Measurements from ENCODE around the gene BCAS3. TPM values are rescaled to one million over a fixed set of nuclear protein-coding genes. Genes with fewer than 3 reads are reported as not detected.

The BCAS3 gene
- total RNA-seq, 1 experiment from 2014 or later = 26.3 TPM

DNA sequence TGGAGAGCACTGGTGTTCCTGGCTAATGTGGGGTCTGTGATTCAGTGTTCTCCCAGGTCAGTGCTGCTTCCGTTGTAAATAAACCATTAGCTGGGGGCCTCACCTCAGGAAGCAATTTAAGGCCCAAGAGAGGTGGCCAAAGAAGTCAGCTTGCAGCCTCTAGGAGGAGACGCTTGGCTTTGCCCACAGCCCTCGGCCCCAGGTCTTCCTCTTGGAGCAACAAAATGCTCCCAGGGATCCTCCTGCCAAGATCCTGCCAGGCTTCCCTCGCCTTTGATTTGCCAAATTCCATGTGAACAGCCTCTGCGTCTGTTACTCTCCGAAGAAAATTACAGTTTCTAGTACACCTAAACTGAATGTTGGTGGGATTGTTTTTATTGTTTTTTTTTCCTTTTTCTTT is 659.6 kb downstream of the BCAS3 start:
- Histone ChIP-seq H3K4me3 (replicated peaks in 1 of 2; ENCODE audit: low read depth in 1 of 2, low read length in 2 of 2) (peak overlapping the region in 1 of 2 experiments; percentile 23; a peak in 2 of 4 replicates), H3K36me3 (ENCODE audit: control insufficient read depth in 1 of 2, insufficient read depth in 2 of 2, low read length in 2 of 2) (no peaks in the 10 kb centered on the region), H3K4me1 (ENCODE audit: control insufficient read depth in 1 of 2, insufficient read depth in 2 of 2, low read length in 2 of 2) (peaks cover 41 to 47% of the 10 kb centered on the region in 2 experiments), H3K9me2 (ENCODE audit: insufficient read depth) (no peaks in the 10 kb centered on the region), H3K9me3 (ENCODE audit: control insufficient read depth in 1 of 2, insufficient read depth in 1 of 2, low read depth in 1 of 2, low read length in 2 of 2) (no peaks in the 10 kb centered on the region), H3K4me2 (ENCODE audit: low read length) (peak overlapping the region; percentile 69), H3K27me3 (ENCODE audit: insufficient read depth, low read length) (peaks cover 58% of the 10 kb centered on the region), H3K27ac (ENCODE audit: low read depth, low read length) (peak overlapping the region; percentile 40; the same call in 1 of the 2 replicates), H3K79me2 (ENCODE audit: insufficient read depth, low read length) (no peaks in the 10 kb centered on the region), H3K9ac (ENCODE audit: low read length) (peak overlapping the region; percentile 19), H2AFZ (ENCODE audit: low read depth, low read length, poor library complexity, severe bottlenecking) (no peak overlapping the region), H4K20me1 (ENCODE audit: insufficient read depth) (no peaks in the 10 kb centered on the region)
- ATAC-seq (peak; percentile 1; the same call in 1 of the 2 replicates), DNase-seq (ENCODE audit: low read depth, low spot score) (no peak)
- TF ChIP-seq CTCF (IDR thresholded peaks at IDR 0.05 in 2 of 3, conservative IDR thresholded peaks at IDR 0.05 in 1 of 3; ENCODE audit: borderline replicate concordance in 1 of 3, insufficient read depth in 1 of 3, low read depth in 2 of 3, low read length in 2 of 3) (0 out of 6 replicates have a peak, but pooled peaks of 1 of the 3 experiments have one; percentile 13), TCF7L2 (IDR thresholded peaks at IDR 0.05; ENCODE audit: borderline replicate concordance, extremely low read depth, insufficient read depth, insufficient read length) (no peak)
- ChIA-PET RAD21 (ENCODE audit: low non-redundant PET in 1 of 2, low total read pairs in 2 of 2, uncharacterized antibody in 2 of 2, unreplicated experiment in 2 of 2) (no interaction called here), POLR2A (no interaction called here), CTCF (no interaction called here)
- intact Hi-C loops (cut with micrococcal nuclease) = no loop called here
- BruUV-seq (replicated peaks) = no TSS peak

- Histone ChIP-seq H3K27ac (ENCODE audit: low read depth, low read length) (peak overlapping the region; percentile 47; the same call in 1 of the 2 replicates), H3K9me2 (ENCODE audit: insufficient read depth) (no peaks in the 10 kb centered on the region), H3K4me2 (ENCODE audit: low read length) (peak overlapping the region; percentile 69), H3K79me2 (ENCODE audit: insufficient read depth, low read length) (no peaks in the 10 kb centered on the region), H2AFZ (ENCODE audit: low read depth, low read length, poor library complexity, severe bottlenecking) (no peak overlapping the region), H4K20me1 (ENCODE audit: insufficient read depth) (no peaks in the 10 kb centered on the region), H3K4me1 (ENCODE audit: control insufficient read depth in 1 of 2, insufficient read depth in 2 of 2, low read length in 2 of 2) (peaks cover 41 to 47% of the 10 kb centered on the region in 2 experiments), H3K27me3 (ENCODE audit: insufficient read depth, low read length) (peaks cover 58% of the 10 kb centered on the region), H3K4me3 (replicated peaks in 1 of 2; ENCODE audit: low read depth in 1 of 2, low read length in 2 of 2) (peak overlapping the region in 1 of 2 experiments; percentile 23; a peak in 2 of 4 replicates), H3K9ac (ENCODE audit: low read length) (peak overlapping the region; percentile 23), H3K36me3 (ENCODE audit: control insufficient read depth in 1 of 2, insufficient read depth in 2 of 2, low read length in 2 of 2) (no peaks in the 10 kb centered on the region), H3K9me3 (ENCODE audit: control insufficient read depth in 1 of 2, insufficient read depth in 1 of 2, low read depth in 1 of 2, low read length in 2 of 2) (no peaks in the 10 kb centered on the region)
- POLR2A ChIA-PET = no interaction called here
- RAD21 ChIA-PET (ENCODE audit: low non-redundant PET in 1 of 2, low total read pairs in 2 of 2, uncharacterized antibody in 2 of 2, unreplicated experiment in 2 of 2) = no interaction called here
- peak; percentile 84 for DNase-seq (ENCODE audit: low read depth, low spot score)
- CTCF ChIA-PET = interaction anchor here (0.7 kb wide), 1 partner anchor 16 kb away, joined by 4 read pairs; no protein-coding TSS in a partner anchor
- peak; percentile 98 for TF ChIP-seq EGR1 (IDR thresholded peaks at IDR 0.05; ENCODE audit: low read depth)
- TF ChIP-seq TCF7L2 (IDR thresholded peaks at IDR 0.05; ENCODE audit: borderline replicate concordance, extremely low read depth, insufficient read depth, insufficient read length) = no peak
- peak; percentile 72 for TF ChIP-seq SRF (IDR thresholded peaks at IDR 0.05; ENCODE audit: low read depth)
- peak; percentile 83 for TF ChIP-seq CBX3 (IDR thresholded peaks at IDR 0.05; ENCODE audit: low read depth)
- peak; percentile 99 for TF ChIP-seq JUND (IDR thresholded peaks at IDR 0.05)
- peak; percentile 68; the same call in 1 of the 2 replicates for TF ChIP-seq CEBPB (IDR thresholded peaks at IDR 0.05; ENCODE audit: low read depth)
- peak; percentile 88 for TF ChIP-seq SP1 (IDR thresholded peaks at IDR 0.05; ENCODE audit: low read depth)
- peak; percentile 93 for TF ChIP-seq SIN3A (IDR thresholded peaks at IDR 0.05; ENCODE audit: low read depth)
- TF ChIP-seq FOSL1 (IDR thresholded peaks at IDR 0.05; ENCODE audit: low read depth) = peak; percentile 98
- no peak for TF ChIP-seq ELF1 (IDR thresholded peaks at IDR 0.05; ENCODE audit: borderline replicate concordance, low read depth)
- 0 out of 2 replicates have a peak, but pooled peaks have one; percentile 28 for TF ChIP-seq RAD21 (IDR thresholded peaks at IDR 0.05; ENCODE audit: low read depth)
- peak; percentile 63 for TF ChIP-seq POLR2AphosphoS5 (IDR thresholded peaks at IDR 0.05; ENCODE audit: low read depth, low read length)
- no peak for TF ChIP-seq POLR2A (IDR thresholded peaks at IDR 0.05; ENCODE audit: borderline replicate concordance, extremely low read depth, insufficient read depth, insufficient read length)
- peak; percentile 92 for ATAC-seq
- intact Hi-C loops (cut with micrococcal nuclease) = no loop called here
- BruUV-seq (replicated peaks) = no TSS peak
Observed at GRCh38 chr17:61338000-61338798, 660.5 kb downstream of the BCAS3 start.

Measured in HCT116 (cell line).